ENCODE measurements around the gene SMAD6.
"Not testable (repeated sequence)": the region's sequence is repeated elsewhere in the genome, so short reads cannot be mapped to it uniquely, and the experiment has no call there.

SMAD6 gene

GRCh38 chr15:66828817-66829541 lies 126.9 kb downstream of the SMAD6 start:
- DNase-seq, result not testable (repeated sequence)

DNA sequence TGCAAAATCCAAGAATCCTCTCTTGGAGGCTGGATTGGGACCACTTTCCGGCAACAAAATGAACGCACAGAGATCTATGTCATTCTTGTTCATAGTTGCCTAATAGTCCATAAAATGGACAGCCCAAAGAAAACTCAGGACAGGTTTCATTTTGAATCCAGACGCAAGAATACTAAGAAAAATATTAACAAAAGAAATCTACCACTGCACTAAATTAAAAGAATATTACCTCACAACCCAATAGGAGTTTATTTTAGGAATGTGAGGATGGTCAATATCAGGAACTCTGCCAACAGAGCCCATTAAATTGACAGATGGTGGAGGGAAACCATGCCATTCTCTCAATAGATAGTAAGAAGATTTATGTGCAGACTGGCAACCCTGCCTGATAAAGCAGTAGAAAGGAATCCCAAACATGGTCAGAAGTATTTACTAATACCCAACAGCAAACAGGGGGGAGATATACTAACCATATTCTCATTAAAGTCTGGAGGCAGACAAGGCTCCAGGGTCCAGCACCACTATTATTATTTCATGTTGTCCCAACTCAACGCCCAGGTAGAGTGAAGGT lies 127.6 kb downstream of the SMAD6 start:
- DNase-seq, result no peak

DNA sequence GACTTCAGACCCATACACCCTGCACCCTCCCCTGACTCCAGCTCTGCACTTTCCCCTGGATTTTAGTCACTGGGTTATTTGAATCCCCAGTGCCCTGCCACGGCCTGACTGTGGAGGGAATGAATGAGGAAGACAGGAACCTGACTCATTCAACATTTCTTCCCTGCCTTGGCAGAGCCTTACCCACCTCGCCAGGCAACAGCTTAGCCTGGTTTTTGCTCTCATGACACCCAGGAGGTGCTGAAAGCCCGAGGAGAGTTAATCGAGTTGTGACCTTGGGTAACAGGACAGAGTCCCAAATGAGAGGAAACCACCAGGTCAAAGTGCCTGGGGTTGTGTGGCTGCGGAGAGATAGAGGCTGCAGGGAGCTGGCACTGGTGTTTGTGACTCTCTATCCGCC lies 128.3 kb downstream of the SMAD6 start:
- DNase-seq, result peak; percentile 61 to 68

DNA sequence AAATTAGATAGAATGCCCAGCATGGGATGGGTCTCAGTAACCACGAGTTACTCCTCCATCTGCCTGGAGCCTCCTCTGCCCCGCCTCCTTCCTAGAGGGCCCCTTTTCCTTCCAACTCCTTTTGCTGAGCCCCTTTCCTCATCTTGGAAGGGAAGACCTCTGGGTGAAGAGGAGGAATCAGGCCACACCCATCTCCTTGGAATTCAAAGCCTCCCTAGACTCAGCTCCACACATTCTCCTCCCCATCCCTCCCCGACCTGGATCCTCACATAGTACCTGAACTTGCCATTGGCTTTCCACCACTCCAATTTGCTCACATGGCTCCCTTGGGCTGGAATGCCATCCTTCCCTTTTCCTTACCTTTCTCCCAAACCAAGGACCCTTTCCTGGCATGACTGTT lies 128.8 kb downstream of the SMAD6 start:
- DNase-seq, result no peak

DNA sequence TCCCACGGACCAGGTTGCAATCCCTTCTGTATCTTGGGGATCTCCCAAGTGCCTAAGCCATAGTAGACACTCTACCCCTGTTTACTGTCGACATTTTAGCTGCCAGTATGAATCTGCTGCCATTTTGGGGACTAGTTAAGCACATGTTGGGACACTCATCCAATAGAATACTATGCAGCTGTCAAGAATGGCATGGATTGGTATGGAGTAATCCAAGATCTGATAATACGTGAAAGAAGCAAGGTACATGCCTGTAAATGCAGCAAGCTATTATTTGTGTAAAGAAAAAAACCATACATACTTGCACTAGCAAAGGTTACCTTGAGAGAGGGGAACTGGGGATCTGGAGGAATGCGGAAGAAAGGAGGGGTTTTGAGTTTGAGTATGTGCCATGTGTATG lies 129.3 kb downstream of the SMAD6 start:
- no peak for DNase-seq

- no peak for DNase-seq
Measured at GRCh38 chr15:66831801-66832390, 129.9 kb downstream of the SMAD6 start.
